GM23248 (cell line): ENCODE results near the gene CCDC183. TPM values are rescaled to one million over a fixed set of nuclear protein-coding genes. Genes with fewer than 3 reads are reported as not detected.
A peak's percentile ranks its signal among the peaks of the same experiment; 100 is the strongest.

ENCODE experiments used
- DNase-seq: peaks from one replicate; pipeline ENCODE4 v3.0.0-alpha.2; 2015
- H2AFZ ChIP-seq: fragments of 200-600 bp; sonication (generic); 2 replicates; pipeline ENCODE4 v1.6.1; 2016; ENCODE audit warnings: antibody characterized with exemption
- H3F3A ChIP-seq: fragments of 200-600 bp; sonication (generic); 2 replicates; pipeline ENCODE4 v1.6.1; 2016; ENCODE audit warnings: mild to moderate bottlenecking, antibody characterized with exemption, mixed run types; ENCODE audit not compliant: insufficient read depth
- H3K27ac ChIP-seq: fragments of 200-600 bp; sonication (generic); 2 replicates; pipeline ENCODE4 v1.5.1; 2016; ENCODE audit warnings: mild to moderate bottlenecking
- H3K27me3 ChIP-seq: fragments of 200-600 bp; sonication (generic); replicated peaks from 2 replicates; pipeline ENCODE4 v1.6.1; 2016; ENCODE audit warnings: mild to moderate bottlenecking; ENCODE audit not compliant: insufficient read depth
- H3K36me3 ChIP-seq: fragments of 200-600 bp; sonication (generic); 2 replicates; pipeline ENCODE4 v1.6.1; 2016; ENCODE audit warnings: low read depth, mild to moderate bottlenecking
- H3K4me1 ChIP-seq: fragments of 200-600 bp; sonication (generic); 2 replicates; pipeline ENCODE4 v1.6.1; 2016; ENCODE audit warnings: mild to moderate bottlenecking; ENCODE audit not compliant: insufficient read depth
- H3K4me2 ChIP-seq: fragments of 200-600 bp; sonication (generic); one replicate; pipeline ENCODE4 v1.6.1; 2016; ENCODE audit warnings: mild to moderate bottlenecking; ENCODE audit not compliant: unreplicated experiment
- H3K4me3 ChIP-seq: fragments of 200-600 bp; sonication (generic); 2 replicates; pipeline ENCODE4 v1.5.1; 2016; ENCODE audit warnings: mild to moderate bottlenecking
- H3K79me2 ChIP-seq: fragments of 200-600 bp; sonication (generic); 2 replicates; pipeline ENCODE4 v1.6.1; 2016; ENCODE audit warnings: mild to moderate bottlenecking; ENCODE audit not compliant: insufficient read depth
- H3K9ac ChIP-seq: fragments of 200-600 bp; sonication (generic); 2 replicates; pipeline ENCODE4 v1.6.1; 2016; ENCODE audit warnings: mild to moderate bottlenecking
- H3K9me2 ChIP-seq: fragments of 200-600 bp; sonication (generic); 2 replicates; pipeline ENCODE4 v1.6.1; 2016; ENCODE audit warnings: mixed run types, mild to moderate bottlenecking, moderate library complexity; ENCODE audit not compliant: insufficient read depth
- H3K9me3 ChIP-seq: fragments of 200-600 bp; sonication (generic); one replicate; pipeline ENCODE4 v1.6.1; 2017; ENCODE audit warnings: low read depth
- H4K20me1 ChIP-seq: fragments of 200-600 bp; sonication (generic); 2 replicates; pipeline ENCODE4 v1.6.0; 2016; ENCODE audit not compliant: insufficient read depth
- EZH2 ChIP-seq: fragments of 200-600 bp; sonication (generic); IDR thresholded peaks from 2 replicates; pipeline ENCODE4 v1.6.1; 2018; ENCODE audit warnings: antibody characterized with exemption, mild to moderate bottlenecking; ENCODE audit not compliant: insufficient read depth, poor library complexity, severe bottlenecking
- EZH2phosphoT487 ChIP-seq: fragments of 200-600 bp; sonication (generic); IDR thresholded peaks from 2 replicates; pipeline ENCODE4 v1.6.1; 2018; ENCODE audit warnings: antibody characterized with exemption, moderate library complexity, mild to moderate bottlenecking, low read depth; ENCODE audit not compliant: insufficient read depth
- WGBS, 2 experiments: methylation state at CpG; one replicate each; pipeline ENCODE4 v1.1.6; 2015 to 2017; ENCODE audit warnings: low lambda C conversion rate in 2 of 2, low coverage in 1 of 2; ENCODE audit errors: missing lambda C conversion rate in 2 of 2; 5-methylcytosine and 5-hydroxymethylcytosine counted together
- in situ Hi-C: fragments of 300-500 bp; cut with MboI; formaldehyde crosslinking; loops from 2 replicates; pipeline ENCODE4 v1.15.0; 2020
- polyA plus RNA-seq: library from polyadenylated mRNA; unstranded; fragments of >200 nt; fragmentation: Nextera tagmentation; extraction: Ambion mirVana; gene quantifications from 2 replicates; pipeline ENCODE4 v1.2.1, GENCODE V29; 2016
- total RNA-seq: library from RNA; depleted of rRNA; stranded (reverse); fragments of >200 nt; shearing (Covaris generic); gene quantifications from 2 replicates; pipeline ENCODE4 v1.2.3, GENCODE V29; 2014

CCDC183 gene
- total and polyA plus RNA-seq, 2 experiments from 2014 or later, result 0.76 to 1.5 TPM

GRCh38 chr9:136771907-136772415 lies 24.2 kb upstream of the CCDC183 start:
- Histone ChIP-seq H3K4me3 (no peak overlapping the region), H3K4me2 (no peak overlapping the region), H3K9me3 (no peaks in the 10 kb centered on the region), H3K27ac (no peak overlapping the region), H3K9me2 (no peaks in the 10 kb centered on the region), H2AFZ (no peak overlapping the region), H3K27me3 (peaks cover 8% of the 10 kb centered on the region; the same call in 1 of the 2 replicates), H3K9ac (no peak overlapping the region), H3F3A (no peaks in the 10 kb centered on the region), H4K20me1 (no peaks in the 10 kb centered on the region), H3K36me3 (no peaks in the 10 kb centered on the region), H3K79me2 (no peaks in the 10 kb centered on the region), H3K4me1 (no peaks in the 10 kb centered on the region)
- TF ChIP-seq EZH2phosphoT487, result no peak
- no peak for TF ChIP-seq EZH2
- no peak for DNase-seq
- in situ Hi-C loops, result loop anchor here (10.0 kb wide), 1 partner anchor 263 kb away; the partner anchor contains the start of gene FUT7
- WGBS, 2 experiments, result 37% methylated on average over 3 of the region's 3 CpGs

- H3K9ac ChIP-seq, result no peak overlapping the region
- 48 to 58% methylated on average over 7 of the region's 7 CpGs for WGBS, 2 experiments
- H4K20me1 ChIP-seq, result no peaks in the 10 kb centered on the region
- no peak overlapping the region for H3K27ac ChIP-seq
- no peaks in the 10 kb centered on the region for H3K36me3 ChIP-seq
- no peaks in the 10 kb centered on the region for H3K79me2 ChIP-seq
- H3K9me3 ChIP-seq, result no peaks in the 10 kb centered on the region
- in situ Hi-C loops, result loop anchor here (10.0 kb wide), 1 partner anchor 261 kb away; the partner anchor contains the start of gene FUT7
- peak; percentile 42 for DNase-seq
- no peak overlapping the region for H3K4me3 ChIP-seq
- peaks cover 10% of the 10 kb centered on the region for H3K27me3 ChIP-seq
- peak overlapping the region; percentile 46; the same call in 1 of the 2 replicates for H2AFZ ChIP-seq
- H3K4me1 ChIP-seq, result no peaks in the 10 kb centered on the region
- H3K9me2 ChIP-seq, result no peaks in the 10 kb centered on the region
- no peak overlapping the region for H3K4me2 ChIP-seq
- no peaks in the 10 kb centered on the region for H3F3A ChIP-seq
- TF ChIP-seq EZH2phosphoT487, result no peak
- TF ChIP-seq EZH2, result no peak
These were observed 22.6 kb upstream of the CCDC183 start for GRCh38 chr9:136773386-136774044.

- Histone ChIP-seq H3K79me2 (no peaks in the 10 kb centered on the region), H4K20me1 (no peaks in the 10 kb centered on the region), H3F3A (no peaks in the 10 kb centered on the region), H3K4me2 (no peak overlapping the region), H3K9ac (no peak overlapping the region), H3K9me3 (no peaks in the 10 kb centered on the region), H3K36me3 (no peaks in the 10 kb centered on the region), H3K4me3 (no peak overlapping the region), H2AFZ (no peak overlapping the region), H3K4me1 (no peaks in the 10 kb centered on the region), H3K27me3 (peaks cover 18% of the 10 kb centered on the region), H3K9me2 (no peaks in the 10 kb centered on the region), H3K27ac (no peak overlapping the region)
- DNase-seq, result no peak
- in situ Hi-C loops, result loop anchor here (10.0 kb wide), 1 partner anchor 260 kb away; the partner anchor contains the start of gene FUT7
- 62 to 65% methylated on average over 11 to 12 of the region's 12 CpGs for WGBS, 2 experiments
- TF ChIP-seq EZH2, result no peak
- no peak for TF ChIP-seq EZH2phosphoT487
These were observed 21.6 kb upstream of the CCDC183 start for GRCh38 chr9:136774416-136775045.

- Histone ChIP-seq H3K9me2 (no peaks in the 10 kb centered on the region), H3K27ac (no peak overlapping the region), H3K9me3 (no peaks in the 10 kb centered on the region), H3K4me1 (no peaks in the 10 kb centered on the region), H3K36me3 (no peaks in the 10 kb centered on the region), H3K27me3 (peaks cover 20% of the 10 kb centered on the region), H3K9ac (no peak overlapping the region), H3K4me2 (no peak overlapping the region), H2AFZ (no peak overlapping the region), H3K4me3 (no peak overlapping the region), H3K79me2 (no peaks in the 10 kb centered on the region), H4K20me1 (no peaks in the 10 kb centered on the region), H3F3A (no peaks in the 10 kb centered on the region)
- 70 to 72% methylated on average over 6 of the region's 6 CpGs for WGBS, 2 experiments
- in situ Hi-C loops, result loop anchor here (10.0 kb wide), 1 partner anchor 260 kb away; the partner anchor contains the start of gene FUT7
- no peak for TF ChIP-seq EZH2
- DNase-seq, result no peak
These were observed 20.9 kb upstream of the CCDC183 start for GRCh38 chr9:136775191-136775590.
